IMR-90 (cell line): ENCODE data around the gene KLHDC9. TPM values are rescaled to one million over a fixed set of nuclear protein-coding genes. Genes with fewer than 3 reads are reported as not detected.
A peak's percentile ranks its signal among the peaks of the same experiment; 100 is the strongest.

Experiments used
- ATAC-seq: fragments of 200-7000 bp; cut with Tn5 transposase; 2 replicates; pipeline ENCODE4 v1.9.1; 2020; ENCODE audit warnings: low read depth, mild to moderate bottlenecking, moderate library complexity
- BruUV-seq: library from RNA; stranded (reverse); fragments of 400-500 nt; replicated peaks from 2 replicates; lab custom pipeline; 2021; lab: Mats Ljungman, UMichigan
- CTCF ChIA-PET: fragments of 300-600 bp; formaldehyde crosslinking; extraction: SDS; loops from one replicate; lab custom pipeline; 2021; ENCODE audit warnings: antibody characterized with exemption; lab: Yijun Ruan, JAX
- POLR2A ChIA-PET: fragments of 300-600 bp; sonication (Branson Sonifier 250); formaldehyde crosslinking; loops from one replicate; lab custom pipeline; 2022; ENCODE audit warnings: antibody characterized with exemption; ENCODE audit not compliant: unreplicated experiment; lab: Charles Lee
- DNase-seq: peaks from one replicate; pipeline ENCODE4 v3.0.0; 2013
- H2AFZ ChIP-seq: replicated peaks from 2 replicates; pipeline ENCODE3; 2013; ENCODE audit warnings: low read length, mild to moderate bottlenecking; ENCODE audit not compliant: poor library complexity
- H2AK5ac ChIP-seq: 2 replicates; pipeline ENCODE4 v1.6.1; 2013; ENCODE audit warnings: low read depth, low read length, inconsistent platforms
- H2AK9ac ChIP-seq: replicated peaks from 2 replicates; pipeline ENCODE3; 2013; ENCODE audit warnings: mild to moderate bottlenecking, low read depth, low read length, moderate library complexity; ENCODE audit not compliant: poor library complexity
- H2BK120ac ChIP-seq: 2 replicates; pipeline ENCODE4 v1.6.1; 2013; ENCODE audit warnings: low read depth, low read length, inconsistent platforms
- H2BK15ac ChIP-seq: 3 replicates; pipeline ENCODE4 v1.6.1; 2013; ENCODE audit warnings: low read depth, low read length, inconsistent platforms
- H2BK20ac ChIP-seq: 2 replicates; pipeline ENCODE4 v1.6.1; 2013; ENCODE audit warnings: low read depth, mild to moderate bottlenecking, inconsistent platforms, low read length, moderate library complexity
- H2BK5ac ChIP-seq: 2 replicates; pipeline ENCODE4 v1.6.1; 2013; ENCODE audit warnings: mild to moderate bottlenecking, low read depth, low read length, inconsistent platforms; ENCODE audit not compliant: poor library complexity, severe bottlenecking
- H3K14ac ChIP-seq: replicated peaks from 2 replicates; pipeline ENCODE4 v1.6.1; 2013; ENCODE audit warnings: low read depth, low read length, inconsistent platforms
- H3K18ac ChIP-seq: 2 replicates; pipeline ENCODE4 v1.6.1; 2013; ENCODE audit warnings: low read depth, low read length, control low read depth
- H3K23ac ChIP-seq: 2 replicates; pipeline ENCODE4 v1.6.1; 2013; ENCODE audit warnings: low read depth, low read length, inconsistent platforms
- H3K27ac ChIP-seq: 2 replicates; pipeline ENCODE4 v1.5.1; 2013; ENCODE audit warnings: mild to moderate bottlenecking, control low read depth, low read length; ENCODE audit not compliant: insufficient read depth
- H3K27me3 ChIP-seq: 2 replicates; pipeline ENCODE4 v1.6.1; 2013; ENCODE audit warnings: low read length; ENCODE audit not compliant: control insufficient read depth, insufficient read depth
- H3K36me3 ChIP-seq: 2 replicates; pipeline ENCODE4 v1.6.1; 2013; ENCODE audit warnings: low read length, mixed read lengths; ENCODE audit not compliant: control insufficient read depth, insufficient read depth
- H3K4ac ChIP-seq: 2 replicates; pipeline ENCODE4 v1.6.1; 2013; ENCODE audit warnings: low read depth, low read length, inconsistent platforms
- H3K4me1 ChIP-seq: 2 replicates; pipeline ENCODE4 v1.6.1; 2013; ENCODE audit warnings: low read length, mixed read lengths; ENCODE audit not compliant: control insufficient read depth, insufficient read depth
- H3K4me2 ChIP-seq: 2 replicates; pipeline ENCODE4 v1.6.1; 2013; ENCODE audit warnings: low read depth, mild to moderate bottlenecking, control low read depth, low read length, moderate library complexity
- H3K4me3 ChIP-seq: 2 replicates; pipeline ENCODE4 v1.5.1; 2013; ENCODE audit warnings: low read depth, mild to moderate bottlenecking, control low read depth, low read length, moderate library complexity; ENCODE audit not compliant: insufficient read depth
- H3K56ac ChIP-seq: 2 replicates; pipeline ENCODE4 v1.6.1; 2013; ENCODE audit warnings: low read length, inconsistent platforms; ENCODE audit not compliant: insufficient read depth; ENCODE audit errors: extremely low read depth
- H3K79me1 ChIP-seq, 2 experiments: 2 replicates each; pipeline ENCODE4 v1.6.1; 2013; ENCODE audit warnings: low read length in 2 of 2, inconsistent platforms in 1 of 2, low read depth in 1 of 2
- H3K9ac ChIP-seq: 2 replicates; pipeline ENCODE4 v1.6.1; 2013; ENCODE audit warnings: low read depth, low read length, control low read depth
- H3K9me1 ChIP-seq: 2 replicates; pipeline ENCODE4 v1.6.1; 2013; ENCODE audit warnings: low read length, inconsistent platforms; ENCODE audit not compliant: insufficient read depth
- H3K9me3 ChIP-seq: 2 replicates; pipeline ENCODE4 v1.6.1; 2013; ENCODE audit warnings: low read length; ENCODE audit not compliant: control insufficient read depth, insufficient read depth
- H4K20me1 ChIP-seq: 2 replicates; pipeline ENCODE4 v1.6.1; 2013; ENCODE audit warnings: low read length, inconsistent platforms; ENCODE audit not compliant: insufficient read depth
- H4K5ac ChIP-seq: 2 replicates; pipeline ENCODE4 v1.6.1; 2013; ENCODE audit warnings: mild to moderate bottlenecking, low read depth, low read length, control low read depth
- H4K8ac ChIP-seq, 2 experiments: 2 replicates each; pipeline ENCODE4 v1.6.1; 2013; ENCODE audit warnings: low read depth in 2 of 2, low read length in 2 of 2, control low read depth in 1 of 2, inconsistent platforms in 1 of 2
- H4K91ac ChIP-seq: 2 replicates; pipeline ENCODE4 v1.6.1; 2013; ENCODE audit warnings: low read depth, low read length, inconsistent platforms; ENCODE audit not compliant: insufficient read depth
- CEBPB ChIP-seq: IDR thresholded peaks from 2 replicates; pipeline ENCODE4 v1.6.1; 2012; ENCODE audit warnings: low read depth, low read length, improper control_type of control experiment
- WGBS, 2 experiments: methylation state at CpG; one replicate each; pipeline versions ENCODE4 v1.1.5 to v1.1.7; 2013; ENCODE audit warnings: missing lambda C conversion rate in 2 of 2; ENCODE audit not compliant: insufficient read length in 1 of 2; ENCODE audit errors: extremely low coverage in 2 of 2; 5-methylcytosine and 5-hydroxymethylcytosine counted together
- dilution Hi-C: fragments of 300-500 bp; cut with HindIII; formaldehyde crosslinking; loops from one replicate; pipeline ENCODE4 v1.14.3; 2018; ENCODE audit warnings: low sequenced_read_pairs; ENCODE audit not compliant: unreplicated experiment
- in situ Hi-C: fragments of 300-500 bp; cut with MboI; formaldehyde crosslinking; loops from 3 replicates; pipeline ENCODE4 v1.14.3; 2019; ENCODE audit warnings: low sequenced_read_pairs, inconsistent platforms, mixed read lengths
- intact Hi-C: fragments of 100-400 bp; cut with micrococcal nuclease; formaldehyde crosslinking; loops from 2 replicates; pipeline ENCODE4 v1.10.0; 2022
- polyA plus RNA-seq, 3 experiments: library from polyadenylated mRNA; depleted of rRNA; stranded (reverse); fragments of >200 nt; gene quantifications; 2 replicates each; pipeline ENCODE4 v1.2.3, GENCODE V29; 2012; ENCODE audit warnings: low replicate concordance in 1 of 3
- total RNA-seq: library from RNA; depleted of rRNA; stranded (reverse); fragments of >200 nt; gene quantifications from 2 replicates; pipeline ENCODE4 v1.2.3, GENCODE V29; 2012
- TF ChIP-seq, protein P1 (sequence below): conservative IDR thresholded peaks from 2 replicates; pipeline ENCODE4 v1.5.1; 2012; ENCODE audit warnings: mild to moderate bottlenecking, low read depth, low read length, improper control_type of control experiment

Gene KLHDC9
- total and polyA plus RNA-seq, 2 of the 4 experiments (the other 2 are of a cell fraction) = 0.18 to 0.70 TPM

DNA sequence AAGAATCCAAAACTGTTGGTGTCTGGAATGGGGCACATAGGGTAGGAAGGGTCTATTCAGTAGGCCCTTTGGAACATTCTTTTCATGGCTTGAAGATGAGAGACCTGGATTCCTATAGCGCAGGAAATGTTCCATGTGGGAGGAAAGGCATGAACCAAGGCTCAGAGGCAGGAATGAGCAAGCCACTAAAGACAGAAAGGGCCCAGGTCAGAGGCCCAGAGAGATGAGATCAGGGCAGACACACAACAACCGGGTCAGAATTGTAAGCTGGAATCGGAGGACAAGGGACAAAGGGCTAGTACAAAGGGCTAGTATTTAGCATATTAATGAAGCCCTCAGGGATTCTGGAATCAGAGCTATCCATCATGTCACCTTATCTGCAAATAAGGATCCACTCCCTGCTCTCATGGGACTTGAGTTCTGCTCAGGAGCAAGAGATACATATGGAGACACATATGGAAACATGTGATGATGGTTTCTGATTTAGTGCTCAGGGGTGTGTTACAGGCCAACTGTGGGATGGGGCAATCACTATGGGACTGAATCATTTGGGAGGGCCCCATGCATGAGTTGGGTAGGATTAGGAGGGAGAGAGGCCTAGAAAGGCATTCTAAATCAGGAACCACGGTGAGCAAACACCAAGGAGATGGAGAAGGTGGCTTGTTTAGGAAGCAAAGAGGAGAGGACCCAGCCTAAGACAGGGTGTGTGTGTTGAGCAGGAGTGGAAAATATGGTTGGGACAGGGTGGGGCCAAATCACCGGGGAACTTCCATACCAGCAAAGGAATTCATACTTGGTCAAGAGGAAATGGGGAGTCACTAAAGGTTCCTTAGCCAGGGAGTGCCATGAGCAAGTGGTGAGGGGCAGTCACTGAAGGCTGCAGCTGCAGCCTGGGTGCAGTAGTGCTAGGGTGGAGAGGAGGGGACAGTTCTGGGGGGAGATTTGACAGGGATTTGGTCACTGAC lies 17.4 kb upstream of the KLHDC9 start:
- dilution Hi-C loops = no loop called here

More for the DNA sequence above, 17.4 kb upstream of the KLHDC9 start:
- H3K9ac ChIP-seq = no peak overlapping the region
- no TSS peak for BruUV-seq
- no peak overlapping the region for H4K91ac ChIP-seq
- H3K14ac ChIP-seq = peak overlapping the region; percentile 69
- peak overlapping the region; percentile 60; the same call in 1 of the 2 replicates for H4K5ac ChIP-seq
- H3K9me1 ChIP-seq = peaks cover 22% of the 10 kb centered on the region
- 0 out of 2 replicates have a peak overlapping the region, but pooled peaks have one; percentile 9 for H3K23ac ChIP-seq
- H3K4me3 ChIP-seq = no peak overlapping the region
- H2BK120ac ChIP-seq = peak overlapping the region; percentile 38; the same call in 1 of the 2 replicates
- no peak overlapping the region for H2AK5ac ChIP-seq
- no peaks in the 10 kb centered on the region for H3K79me1 ChIP-seq
- DNase-seq = no peak
- peak overlapping the region; percentile 65 for H3K4ac ChIP-seq
- no peak overlapping the region for H3K27ac ChIP-seq
- H2BK20ac ChIP-seq = 0 out of 2 replicates have a peak overlapping the region, but pooled peaks have one; percentile 25
- no peaks in the 10 kb centered on the region for H4K20me1 ChIP-seq
- in situ Hi-C loops (no loop called here), intact Hi-C loops (loop anchor here (5.0 kb wide), 1 partner anchor 33 kb away; the partner anchor contains the start of gene USF1)
- peaks cover 28% of the 10 kb centered on the region for H3K4me1 ChIP-seq
- H2AFZ ChIP-seq = peak overlapping the region; percentile 68
- TF ChIP-seq CEBPB = peak; percentile 60
- TF ChIP-seq, protein P1, sequence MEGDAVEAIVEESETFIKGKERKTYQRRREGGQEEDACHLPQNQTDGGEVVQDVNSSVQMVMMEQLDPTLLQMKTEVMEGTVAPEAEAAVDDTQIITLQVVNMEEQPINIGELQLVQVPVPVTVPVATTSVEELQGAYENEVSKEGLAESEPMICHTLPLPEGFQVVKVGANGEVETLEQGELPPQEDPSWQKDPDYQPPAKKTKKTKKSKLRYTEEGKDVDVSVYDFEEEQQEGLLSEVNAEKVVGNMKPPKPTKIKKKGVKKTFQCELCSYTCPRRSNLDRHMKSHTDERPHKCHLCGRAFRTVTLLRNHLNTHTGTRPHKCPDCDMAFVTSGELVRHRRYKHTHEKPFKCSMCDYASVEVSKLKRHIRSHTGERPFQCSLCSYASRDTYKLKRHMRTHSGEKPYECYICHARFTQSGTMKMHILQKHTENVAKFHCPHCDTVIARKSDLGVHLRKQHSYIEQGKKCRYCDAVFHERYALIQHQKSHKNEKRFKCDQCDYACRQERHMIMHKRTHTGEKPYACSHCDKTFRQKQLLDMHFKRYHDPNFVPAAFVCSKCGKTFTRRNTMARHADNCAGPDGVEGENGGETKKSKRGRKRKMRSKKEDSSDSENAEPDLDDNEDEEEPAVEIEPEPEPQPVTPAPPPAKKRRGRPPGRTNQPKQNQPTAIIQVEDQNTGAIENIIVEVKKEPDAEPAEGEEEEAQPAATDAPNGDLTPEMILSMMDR = no peak
- no peak overlapping the region for H3K4me2 ChIP-seq
- no peak overlapping the region for H3K56ac ChIP-seq
- no peaks in the 10 kb centered on the region for H3K9me3 ChIP-seq
- ChIA-PET CTCF (no interaction called here), POLR2A (no interaction called here)
- no peaks in the 10 kb centered on the region for H3K27me3 ChIP-seq
- H2BK15ac ChIP-seq = peak overlapping the region; percentile 66; the same call in 2 of the 3 replicates
- no peak overlapping the region for H2AK9ac ChIP-seq
- peak overlapping the region in 1 of 2 experiments; percentile 50; a peak in 2 of 4 replicates for H4K8ac ChIP-seq
- H3K18ac ChIP-seq = peak overlapping the region; percentile 34; the same call in 1 of the 2 replicates
- peak overlapping the region; percentile 69 for H2BK5ac ChIP-seq
- 60% methylated on average over 1 of the region's 5 CpGs; no CpG with 5 or more reads in 1 of the 2 experiments for WGBS, 2 experiments
- no peaks in the 10 kb centered on the region for H3K36me3 ChIP-seq
- ATAC-seq = no peak
